ENCODE results near the gene NRDE2.

The NRDE2 gene

DNA sequence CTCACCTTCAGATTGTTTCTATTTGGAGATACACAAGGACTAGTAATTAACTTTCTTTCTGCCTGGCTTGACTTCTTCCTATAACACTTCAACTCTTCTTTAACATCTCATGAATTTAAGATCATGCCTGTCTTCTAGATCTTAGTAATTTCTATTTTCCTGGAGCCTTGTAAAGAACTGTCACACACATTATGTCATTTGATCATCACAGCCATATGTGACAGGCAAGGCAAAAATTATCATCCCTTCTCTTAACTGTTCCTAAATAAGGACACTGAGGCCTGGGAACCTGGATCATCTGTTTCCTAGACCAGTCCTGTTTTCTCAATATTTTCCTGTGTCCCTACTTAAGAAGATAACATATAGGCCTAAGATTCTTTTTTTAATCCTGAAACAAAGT, 27.2 kb downstream of the NRDE2 start:
- no peak overlapping the region for H3K4me3 ChIP-seq (ENCODE audit: low read depth, low read length)
- no peaks in the 10 kb centered on the region for H3K9me3 ChIP-seq (ENCODE audit: control insufficient read depth, insufficient read depth, low read depth, low read length)
- H3K36me3 ChIP-seq (ENCODE audit: control insufficient read depth in 2 of 2, insufficient read depth in 1 of 2, low read length in 2 of 2) = peaks cover 23 to 79% of the 10 kb centered on the region in 2 experiments; a peak in 2 of 3 replicates
- H3K27ac ChIP-seq (ENCODE audit: extremely low read depth, low read depth, low read length) = no peak overlapping the region
- no peaks in the 10 kb centered on the region for H3K4me1 ChIP-seq (ENCODE audit: control insufficient read depth, insufficient read depth, low read length)
- POLR2A ChIA-PET = no interaction called here
- TF ChIP-seq, protein P1, sequence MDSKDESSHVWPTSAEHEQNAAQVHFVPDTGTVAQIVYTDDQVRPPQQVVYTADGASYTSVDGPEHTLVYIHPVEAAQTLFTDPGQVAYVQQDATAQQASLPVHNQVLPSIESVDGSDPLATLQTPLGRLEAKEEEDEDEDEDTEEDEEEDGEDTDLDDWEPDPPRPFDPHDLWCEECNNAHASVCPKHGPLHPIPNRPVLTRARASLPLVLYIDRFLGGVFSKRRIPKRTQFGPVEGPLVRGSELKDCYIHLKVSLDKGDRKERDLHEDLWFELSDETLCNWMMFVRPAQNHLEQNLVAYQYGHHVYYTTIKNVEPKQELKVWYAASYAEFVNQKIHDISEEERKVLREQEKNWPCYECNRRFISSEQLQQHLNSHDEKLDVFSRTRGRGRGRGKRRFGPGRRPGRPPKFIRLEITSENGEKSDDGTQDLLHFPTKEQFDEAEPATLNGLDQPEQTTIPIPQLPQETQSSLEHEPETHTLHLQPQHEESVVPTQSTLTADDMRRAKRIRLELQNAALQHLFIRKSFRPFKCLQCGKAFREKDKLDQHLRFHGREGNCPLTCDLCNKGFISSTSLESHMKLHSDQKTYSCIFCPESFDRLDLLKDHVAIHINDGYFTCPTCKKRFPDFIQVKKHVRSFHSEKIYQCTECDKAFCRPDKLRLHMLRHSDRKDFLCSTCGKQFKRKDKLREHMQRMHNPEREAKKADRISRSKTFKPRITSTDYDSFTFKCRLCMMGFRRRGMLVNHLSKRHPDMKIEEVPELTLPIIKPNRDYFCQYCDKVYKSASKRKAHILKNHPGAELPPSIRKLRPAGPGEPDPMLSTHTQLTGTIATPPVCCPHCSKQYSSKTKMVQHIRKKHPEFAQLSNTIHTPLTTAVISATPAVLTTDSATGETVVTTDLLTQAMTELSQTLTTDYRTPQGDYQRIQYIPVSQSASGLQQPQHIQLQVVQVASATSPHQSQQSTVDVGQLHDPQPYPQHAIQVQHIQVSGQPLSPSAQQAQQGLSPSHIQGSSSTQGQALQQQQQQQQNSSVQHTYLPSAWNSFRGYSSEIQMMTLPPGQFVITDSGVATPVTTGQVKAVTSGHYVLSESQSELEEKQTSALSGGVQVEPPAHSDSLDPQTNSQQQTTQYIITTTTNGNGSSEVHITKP (tag by site-specific recombination; IDR thresholded peaks at IDR 0.05) = no peak
- TF ChIP-seq, protein P2, sequence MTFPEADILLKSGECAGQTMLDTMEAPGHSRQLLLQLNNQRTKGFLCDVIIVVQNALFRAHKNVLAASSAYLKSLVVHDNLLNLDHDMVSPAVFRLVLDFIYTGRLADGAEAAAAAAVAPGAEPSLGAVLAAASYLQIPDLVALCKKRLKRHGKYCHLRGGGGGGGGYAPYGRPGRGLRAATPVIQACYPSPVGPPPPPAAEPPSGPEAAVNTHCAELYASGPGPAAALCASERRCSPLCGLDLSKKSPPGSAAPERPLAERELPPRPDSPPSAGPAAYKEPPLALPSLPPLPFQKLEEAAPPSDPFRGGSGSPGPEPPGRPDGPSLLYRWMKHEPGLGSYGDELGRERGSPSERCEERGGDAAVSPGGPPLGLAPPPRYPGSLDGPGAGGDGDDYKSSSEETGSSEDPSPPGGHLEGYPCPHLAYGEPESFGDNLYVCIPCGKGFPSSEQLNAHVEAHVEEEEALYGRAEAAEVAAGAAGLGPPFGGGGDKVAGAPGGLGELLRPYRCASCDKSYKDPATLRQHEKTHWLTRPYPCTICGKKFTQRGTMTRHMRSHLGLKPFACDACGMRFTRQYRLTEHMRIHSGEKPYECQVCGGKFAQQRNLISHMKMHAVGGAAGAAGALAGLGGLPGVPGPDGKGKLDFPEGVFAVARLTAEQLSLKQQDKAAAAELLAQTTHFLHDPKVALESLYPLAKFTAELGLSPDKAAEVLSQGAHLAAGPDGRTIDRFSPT (tag by site-specific recombination; IDR thresholded peaks at IDR 0.05) = no peak
- CTCF ChIA-PET = no interaction called here

DNA sequence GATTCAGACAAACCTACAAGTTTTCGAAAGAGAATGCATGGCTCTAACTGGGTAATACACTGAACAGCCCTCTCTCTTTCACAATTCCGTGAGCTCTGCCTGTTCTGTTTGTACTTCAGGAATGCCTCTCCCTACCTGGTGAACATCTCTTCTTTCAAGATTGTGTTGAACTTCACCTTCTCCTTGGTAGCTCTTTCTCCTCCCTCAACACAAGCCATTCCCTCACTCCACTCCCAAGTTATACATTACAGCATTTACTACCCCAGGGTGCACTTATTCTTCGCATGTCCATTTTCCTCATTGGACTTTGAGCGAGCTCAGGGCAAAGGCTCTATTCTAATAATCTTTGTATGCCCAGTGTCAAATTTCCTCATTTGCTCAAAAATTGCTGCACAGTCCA, 28.3 kb downstream of the NRDE2 start:
- no peak overlapping the region for H3K4me3 ChIP-seq (ENCODE audit: low read depth, low read length)
- CTCF ChIA-PET = interaction anchor here (0.6 to 3.3 kb wide), 4 partner anchors 11 to 455 kb away, joined by 3 to 28 read pairs (median 10); no protein-coding TSS in a partner anchor
- no peak overlapping the region for H3K27ac ChIP-seq (ENCODE audit: extremely low read depth, low read depth, low read length)
- TF ChIP-seq, protein P3, sequence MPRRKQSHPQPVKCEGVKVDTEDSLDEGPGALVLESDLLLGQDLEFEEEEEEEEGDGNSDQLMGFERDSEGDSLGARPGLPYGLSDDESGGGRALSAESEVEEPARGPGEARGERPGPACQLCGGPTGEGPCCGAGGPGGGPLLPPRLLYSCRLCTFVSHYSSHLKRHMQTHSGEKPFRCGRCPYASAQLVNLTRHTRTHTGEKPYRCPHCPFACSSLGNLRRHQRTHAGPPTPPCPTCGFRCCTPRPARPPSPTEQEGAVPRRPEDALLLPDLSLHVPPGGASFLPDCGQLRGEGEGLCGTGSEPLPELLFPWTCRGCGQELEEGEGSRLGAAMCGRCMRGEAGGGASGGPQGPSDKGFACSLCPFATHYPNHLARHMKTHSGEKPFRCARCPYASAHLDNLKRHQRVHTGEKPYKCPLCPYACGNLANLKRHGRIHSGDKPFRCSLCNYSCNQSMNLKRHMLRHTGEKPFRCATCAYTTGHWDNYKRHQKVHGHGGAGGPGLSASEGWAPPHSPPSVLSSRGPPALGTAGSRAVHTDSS (tag by site-specific recombination; IDR thresholded peaks at IDR 0.05) = no peak
- no peak for TF ChIP-seq ZSCAN30 (tag by site-specific recombination; IDR thresholded peaks at IDR 0.05)
- no peak for TF ChIP-seq ZNF146 (tag by site-specific recombination; IDR thresholded peaks at IDR 0.05)
- TF ChIP-seq ZNF24 (tag by site-specific recombination; IDR thresholded peaks at IDR 0.05) = no peak
- TF ChIP-seq ZNF394 (tag by site-specific recombination; IDR thresholded peaks at IDR 0.05; ENCODE audit: borderline replicate concordance) = no peak
- TF ChIP-seq ZNF114 (tag by site-specific recombination; IDR thresholded peaks at IDR 0.05) = no peak
- TF ChIP-seq ZNF423 (tag by site-specific recombination; IDR thresholded peaks at IDR 0.05) = no peak
- no peak for TF ChIP-seq MZF1 (tag by site-specific recombination; IDR thresholded peaks at IDR 0.05; ENCODE audit: borderline replicate concordance)
- TF ChIP-seq ZNF658 (tag by site-specific recombination; IDR thresholded peaks at IDR 0.05) = no peak
- no peak for TF ChIP-seq ZNF501 (tag by site-specific recombination; IDR thresholded peaks at IDR 0.05)
- POLR2A ChIA-PET = no interaction called here
- H3K9me3 ChIP-seq (ENCODE audit: control insufficient read depth, insufficient read depth, low read depth, low read length) = no peaks in the 10 kb centered on the region
- no peaks in the 10 kb centered on the region for H3K4me1 ChIP-seq (ENCODE audit: control insufficient read depth, insufficient read depth, low read length)
- H3K36me3 ChIP-seq (ENCODE audit: control insufficient read depth in 2 of 2, insufficient read depth in 1 of 2, low read length in 2 of 2) = peaks cover 14 to 77% of the 10 kb centered on the region in 2 experiments; a peak in 2 of 3 replicates

DNA sequence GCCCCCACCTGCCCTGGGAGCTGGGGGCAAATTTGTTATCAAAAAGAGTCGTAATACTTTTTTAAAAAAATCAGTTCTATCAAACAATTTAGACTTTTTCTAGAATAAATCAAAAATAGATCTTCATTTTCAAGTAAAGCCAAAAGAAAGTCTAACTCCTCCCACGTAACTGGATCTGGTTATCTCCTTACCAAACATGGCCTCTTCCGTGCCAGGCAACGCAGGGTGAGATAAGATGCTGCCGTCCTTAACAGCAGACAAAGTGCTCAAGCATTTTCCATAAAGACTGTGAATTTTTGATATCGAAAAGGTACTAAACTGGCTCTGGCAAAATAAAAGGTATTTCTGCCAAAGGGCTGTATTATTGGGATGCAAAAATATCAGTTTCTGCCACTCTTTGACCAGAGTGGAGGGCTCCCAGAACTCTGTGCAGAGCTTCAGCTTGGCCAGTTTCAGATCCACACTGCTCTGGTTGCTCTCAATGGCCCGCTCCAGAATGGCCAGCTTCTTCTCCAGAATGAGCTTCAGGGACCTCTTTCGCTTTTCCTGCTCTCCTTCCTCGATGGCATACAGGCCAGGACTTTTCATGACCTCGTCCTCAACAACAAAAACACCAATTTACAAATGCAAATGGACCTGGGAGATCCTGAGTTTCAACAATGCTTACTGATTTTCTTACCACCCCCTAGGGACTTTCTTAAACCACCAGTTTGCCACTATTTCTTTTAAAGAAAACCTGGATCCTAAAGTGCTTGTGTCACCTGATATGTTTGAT, 29.0 kb downstream of the NRDE2 start:
- ChIA-PET CTCF (interaction anchor here (0.6 to 3.3 kb wide), 4 partner anchors 15 to 456 kb away, joined by 4 to 28 read pairs (median 10); no protein-coding TSS in a partner anchor), POLR2A (no interaction called here)
- Histone ChIP-seq H3K9me3 (ENCODE audit: control insufficient read depth, insufficient read depth, low read depth, low read length) (no peaks in the 10 kb centered on the region), H3K4me3 (ENCODE audit: low read depth, low read length) (no peak overlapping the region), H3K4me1 (ENCODE audit: control insufficient read depth, insufficient read depth, low read length) (no peaks in the 10 kb centered on the region), H3K36me3 (ENCODE audit: control insufficient read depth in 2 of 2, insufficient read depth in 1 of 2, low read length in 2 of 2) (peaks cover 15 to 77% of the 10 kb centered on the region in 2 experiments; a peak in 2 of 3 replicates), H3K27ac (ENCODE audit: extremely low read depth, low read depth, low read length) (no peak overlapping the region)
- no peak for TF ChIP-seq ZNF24 (tag by site-specific recombination; IDR thresholded peaks at IDR 0.05)
- TF ChIP-seq, protein P4, sequence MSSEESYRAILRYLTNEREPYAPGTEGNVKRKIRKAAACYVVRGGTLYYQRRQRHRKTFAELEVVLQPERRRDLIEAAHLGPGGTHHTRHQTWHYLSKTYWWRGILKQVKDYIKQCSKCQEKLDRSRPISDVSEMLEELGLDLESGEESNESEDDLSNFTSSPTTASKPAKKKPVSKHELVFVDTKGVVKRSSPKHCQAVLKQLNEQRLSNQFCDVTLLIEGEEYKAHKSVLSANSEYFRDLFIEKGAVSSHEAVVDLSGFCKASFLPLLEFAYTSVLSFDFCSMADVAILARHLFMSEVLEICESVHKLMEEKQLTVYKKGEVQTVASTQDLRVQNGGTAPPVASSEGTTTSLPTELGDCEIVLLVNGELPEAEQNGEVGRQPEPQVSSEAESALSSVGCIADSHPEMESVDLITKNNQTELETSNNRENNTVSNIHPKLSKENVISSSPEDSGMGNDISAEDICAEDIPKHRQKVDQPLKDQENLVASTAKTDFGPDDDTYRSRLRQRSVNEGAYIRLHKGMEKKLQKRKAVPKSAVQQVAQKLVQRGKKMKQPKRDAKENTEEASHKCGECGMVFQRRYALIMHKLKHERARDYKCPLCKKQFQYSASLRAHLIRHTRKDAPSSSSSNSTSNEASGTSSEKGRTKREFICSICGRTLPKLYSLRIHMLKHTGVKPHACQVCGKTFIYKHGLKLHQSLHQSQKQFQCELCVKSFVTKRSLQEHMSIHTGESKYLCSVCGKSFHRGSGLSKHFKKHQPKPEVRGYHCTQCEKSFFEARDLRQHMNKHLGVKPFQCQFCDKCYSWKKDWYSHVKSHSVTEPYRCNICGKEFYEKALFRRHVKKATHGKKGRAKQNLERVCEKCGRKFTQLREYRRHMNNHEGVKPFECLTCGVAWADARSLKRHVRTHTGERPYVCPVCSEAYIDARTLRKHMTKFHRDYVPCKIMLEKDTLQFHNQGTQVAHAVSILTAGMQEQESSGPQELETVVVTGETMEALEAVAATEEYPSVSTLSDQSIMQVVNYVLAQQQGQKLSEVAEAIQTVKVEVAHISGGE (tag by site-specific recombination; conservative IDR thresholded peaks at IDR 0.05; ENCODE audit: low read depth) = no peak
- no peak for TF ChIP-seq ZIC2 (tag by site-specific recombination; IDR thresholded peaks at IDR 0.05)
- TF ChIP-seq BCL11A (tag by site-specific recombination; IDR thresholded peaks at IDR 0.05; ENCODE audit: low read depth) = no peak
- TF ChIP-seq ZNF335 (tag by site-specific recombination; conservative IDR thresholded peaks at IDR 0.05) = no peak
- no peak for TF ChIP-seq YY2 (tag by site-specific recombination; IDR thresholded peaks at IDR 0.05)
- TF ChIP-seq GLI4 (tag by site-specific recombination; IDR thresholded peaks at IDR 0.05) = no peak
- no peak for TF ChIP-seq ZNF624 (tag by site-specific recombination; IDR thresholded peaks at IDR 0.05)
- TF ChIP-seq ZBTB21 (tag by site-specific recombination; IDR thresholded peaks at IDR 0.05) = no peak
